ENCODE results near the gene SORCS2.

Gene SORCS2

GRCh38 chr4:7342223-7343080 lies 150.1 kb downstream of the SORCS2 start:
- DNase-seq, result no peak

- no peak for DNase-seq
Measured at GRCh38 chr4:7343081-7343655, 150.8 kb downstream of the SORCS2 start.

GRCh38 chr4:7343950-7344349 lies 151.6 kb downstream of the SORCS2 start:
- no peak for DNase-seq

GRCh38 chr4:7344636-7345155 lies 152.4 kb downstream of the SORCS2 start:
- peak; percentile 39 for DNase-seq

- DNase-seq, result peak; percentile 61
Measured at GRCh38 chr4:7347981-7348380, 155.6 kb downstream of the SORCS2 start.

GRCh38 chr4:7348946-7349900 lies 156.9 kb downstream of the SORCS2 start:
- DNase-seq, result no peak

GRCh38 chr4:7350396-7350795 lies 158.1 kb downstream of the SORCS2 start:
- DNase-seq, result no peak

GRCh38 chr4:7351014-7351413 lies 158.7 kb downstream of the SORCS2 start:
- no peak for DNase-seq

- DNase-seq, result no peak
Measured at GRCh38 chr4:7352486-7352885, 160.1 kb downstream of the SORCS2 start.

- DNase-seq, result no peak
Measured at GRCh38 chr4:7353046-7353790, 160.9 kb downstream of the SORCS2 start.

- no peak for DNase-seq
Measured at GRCh38 chr4:7353846-7354610, 161.7 kb downstream of the SORCS2 start.

- DNase-seq, result no peak
Measured at GRCh38 chr4:7354927-7355326, 162.6 kb downstream of the SORCS2 start.

- no peak for DNase-seq
Measured at GRCh38 chr4:7355795-7356194, 163.5 kb downstream of the SORCS2 start.

- no peak for DNase-seq
Measured at GRCh38 chr4:7356667-7357310, 164.5 kb downstream of the SORCS2 start.

- no peak for DNase-seq
Measured at GRCh38 chr4:7357323-7357722, 165.0 kb downstream of the SORCS2 start.

GRCh38 chr4:7358100-7358735 lies 165.9 kb downstream of the SORCS2 start:
- DNase-seq, result peak; percentile 87

- no peak for DNase-seq
Measured at GRCh38 chr4:7359400-7360062, 167.2 kb downstream of the SORCS2 start.

GRCh38 chr4:7360806-7361205 lies 168.5 kb downstream of the SORCS2 start:
- DNase-seq, result no peak

GRCh38 chr4:7361280-7361895 lies 169.1 kb downstream of the SORCS2 start:
- DNase-seq, result no peak

Data from fibroblast of upper back skin (primary cell).